Nephron progenitor cell (in vitro differentiated cells): ENCODE measurements around the gene ITGAD.

Source experiments
- DNase-seq: peaks from one replicate; pipeline ENCODE4 v3.0.0; 2021
- H3K27ac Mint-ChIP-seq: 2 replicates; pipeline ENCODE4 v1.8.0; 2021; ENCODE audit warnings: mild to moderate bottlenecking, moderate library complexity, mixed read lengths
- H3K27me3 Mint-ChIP-seq: 2 replicates; pipeline ENCODE4 v1.8.0; 2021; ENCODE audit warnings: mild to moderate bottlenecking, low read depth, mixed read lengths; ENCODE audit not compliant: poor library complexity
- H3K36me3 Mint-ChIP-seq: 2 replicates; pipeline ENCODE4 v1.8.0; 2021; ENCODE audit warnings: low read depth, mixed read lengths
- H3K4me1 Mint-ChIP-seq: 2 replicates; pipeline ENCODE4 v1.8.0; 2021; ENCODE audit warnings: mixed read lengths
- H3K4me3 Mint-ChIP-seq: 2 replicates; pipeline ENCODE4 v1.8.0; 2021; ENCODE audit warnings: mild to moderate bottlenecking, moderate library complexity, mixed read lengths
- H3K9me3 Mint-ChIP-seq: 2 replicates; pipeline ENCODE4 v1.8.0; 2021; ENCODE audit warnings: mild to moderate bottlenecking, moderate library complexity, mixed read lengths
- CTCF ChIP-seq: fragments of 200-600 bp; sonication (generic); IDR thresholded peaks from 2 replicates; pipeline ENCODE4 v1.5.0; 2021; ENCODE audit warnings: antibody characterized with exemption

The ITGAD gene

GRCh38 chr16:31453255-31454204, 60.4 kb downstream of the ITGAD start:
- Mint-ChIP-seq H3K4me3 (peak overlapping the region; percentile 52), H3K9me3 (no peaks in the 10 kb centered on the region), H3K27ac (peak overlapping the region; percentile 89), H3K36me3 (no peaks in the 10 kb centered on the region), H3K4me1 (peaks cover 75% of the 10 kb centered on the region), H3K27me3 (no peaks in the 10 kb centered on the region)
- no peak for TF ChIP-seq CTCF
- peak; percentile 70 for DNase-seq

GRCh38 chr16:31455601-31456314, 62.6 kb downstream of the ITGAD start:
- peaks cover 78% of the 10 kb centered on the region for H3K4me1 Mint-ChIP-seq
- H3K4me3 Mint-ChIP-seq, result peak overlapping the region; percentile 59

GRCh38 chr16:31456988-31457360, 63.8 kb downstream of the ITGAD start:
- H3K9me3 Mint-ChIP-seq, result no peaks in the 10 kb centered on the region
- no peak overlapping the region for H3K27ac Mint-ChIP-seq
- peak overlapping the region; percentile 30 for H3K4me3 Mint-ChIP-seq
- no peaks in the 10 kb centered on the region for H3K27me3 Mint-ChIP-seq
- peaks cover 73% of the 10 kb centered on the region for H3K4me1 Mint-ChIP-seq
- H3K36me3 Mint-ChIP-seq, result no peaks in the 10 kb centered on the region
- no peak for TF ChIP-seq CTCF
- no peak for DNase-seq

More at GRCh38 chr16:31455601-31456314, 62.6 kb downstream of the ITGAD start:
- peak overlapping the region; percentile 54 for H3K27ac Mint-ChIP-seq
- no peak for DNase-seq
- TF ChIP-seq CTCF, result no peak
- H3K27me3 Mint-ChIP-seq, result no peaks in the 10 kb centered on the region
- H3K36me3 Mint-ChIP-seq, result no peaks in the 10 kb centered on the region
- H3K9me3 Mint-ChIP-seq, result no peaks in the 10 kb centered on the region

- Mint-ChIP-seq H3K4me1 (peaks cover 61% of the 10 kb centered on the region), H3K4me3 (peak overlapping the region; percentile 89), H3K27me3 (no peaks in the 10 kb centered on the region), H3K27ac (peak overlapping the region; percentile 97), H3K9me3 (no peaks in the 10 kb centered on the region), H3K36me3 (no peaks in the 10 kb centered on the region)
- DNase-seq, result peak; percentile 57
- TF ChIP-seq CTCF, result peak; percentile 1
Observed at GRCh38 chr16:31458073-31458843, 65.1 kb downstream of the ITGAD start.

GRCh38 chr16:31458844-31459686, 65.9 kb downstream of the ITGAD start, which contains the start of gene ARMC5:
Gene ARMC5 (plus strand): TSS chr16:31459501. CDS start chr16:31459525, 24 bp downstream.
- Mint-ChIP-seq H3K36me3 (peaks cover 6% of the 10 kb centered on the region), H3K27me3 (no peaks in the 10 kb centered on the region), H3K4me3 (peak within 1 kb of the TSS; percentile 89), H3K9me3 (no peaks in the 10 kb centered on the region), H3K27ac (peak within 1 kb of the TSS; percentile 98), H3K4me1 (peaks cover 53% of the 10 kb centered on the region)
- peak; percentile 95 for DNase-seq
- TF ChIP-seq CTCF, result no peak
